Chondrocyte (in vitro differentiated cells): Measurements from ENCODE around the gene FREM3. TPM values are rescaled to one million over a fixed set of nuclear protein-coding genes. Genes with fewer than 3 reads are reported as not detected.

Experiments used
- DNase-seq: peaks from one replicate; pipeline ENCODE4 v3.0.0; 2021; ENCODE audit warnings: mixed read lengths, low spot score
- H3K27ac Mint-ChIP-seq: one replicate; pipeline ENCODE4 v1.8.0; 2021; ENCODE audit warnings: mild to moderate bottlenecking, moderate library complexity, mixed read lengths; ENCODE audit not compliant: unreplicated experiment
- H3K27me3 Mint-ChIP-seq: 2 replicates; pipeline ENCODE4 v1.8.0; 2021; ENCODE audit warnings: low read depth, mixed read lengths
- H3K36me3 Mint-ChIP-seq: 2 replicates; pipeline ENCODE4 v1.8.0; 2021; ENCODE audit warnings: low read depth, mixed read lengths
- H3K4me1 Mint-ChIP-seq: 2 replicates; pipeline ENCODE4 v1.8.0; 2021; ENCODE audit warnings: low read depth, mild to moderate bottlenecking, mixed read lengths
- H3K4me3 Mint-ChIP-seq: one replicate; pipeline ENCODE4 v1.8.0; 2021; ENCODE audit warnings: mild to moderate bottlenecking, moderate library complexity, mixed read lengths; ENCODE audit not compliant: unreplicated experiment
- H3K9me3 Mint-ChIP-seq: 2 replicates; pipeline ENCODE4 v1.8.0; 2021; ENCODE audit warnings: low read depth, mixed read lengths
- total RNA-seq: library from RNA; stranded (reverse); gene quantifications from 3 replicates; pipeline ENCODE4 v1.2.1, GENCODE V29; 2021
- TF ChIP-seq, protein P1 (sequence below): fragments of 200-600 bp; sonication (generic); IDR thresholded peaks from 2 replicates; pipeline ENCODE4 v1.5.0; 2021; ENCODE audit warnings: antibody characterized with exemption, mild to moderate bottlenecking, moderate library complexity

The FREM3 gene
- total RNA-seq, 1 donor from 2014 or later, result not detected

DNA sequence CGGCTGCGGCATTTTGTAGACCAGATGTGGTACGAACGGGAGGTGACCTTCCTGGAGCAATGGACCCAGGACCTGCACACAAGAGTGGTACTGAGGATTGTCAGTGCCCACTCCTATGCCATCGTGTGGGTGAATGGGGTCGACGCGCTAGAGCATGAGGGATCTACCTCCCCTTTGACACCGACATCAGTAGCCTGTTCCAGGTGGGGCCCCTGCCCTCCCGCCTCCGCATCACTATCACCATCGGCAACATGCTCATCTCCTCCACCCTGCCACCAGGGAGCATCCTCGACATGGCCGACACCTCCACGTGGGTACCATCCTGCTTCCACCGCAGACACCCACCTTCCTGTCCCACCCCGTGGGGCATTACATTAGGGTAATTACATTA is 140.7 kb downstream of the FREM3 start:
- Mint-ChIP-seq H3K36me3 (peaks cover 8% of the 10 kb centered on the region), H3K4me3 (no peak overlapping the region), H3K9me3 (peaks cover 4% of the 10 kb centered on the region), H3K27ac (no peak overlapping the region), H3K4me1 (no peaks in the 10 kb centered on the region), H3K27me3 (no peaks in the 10 kb centered on the region)
- TF ChIP-seq, protein P1, sequence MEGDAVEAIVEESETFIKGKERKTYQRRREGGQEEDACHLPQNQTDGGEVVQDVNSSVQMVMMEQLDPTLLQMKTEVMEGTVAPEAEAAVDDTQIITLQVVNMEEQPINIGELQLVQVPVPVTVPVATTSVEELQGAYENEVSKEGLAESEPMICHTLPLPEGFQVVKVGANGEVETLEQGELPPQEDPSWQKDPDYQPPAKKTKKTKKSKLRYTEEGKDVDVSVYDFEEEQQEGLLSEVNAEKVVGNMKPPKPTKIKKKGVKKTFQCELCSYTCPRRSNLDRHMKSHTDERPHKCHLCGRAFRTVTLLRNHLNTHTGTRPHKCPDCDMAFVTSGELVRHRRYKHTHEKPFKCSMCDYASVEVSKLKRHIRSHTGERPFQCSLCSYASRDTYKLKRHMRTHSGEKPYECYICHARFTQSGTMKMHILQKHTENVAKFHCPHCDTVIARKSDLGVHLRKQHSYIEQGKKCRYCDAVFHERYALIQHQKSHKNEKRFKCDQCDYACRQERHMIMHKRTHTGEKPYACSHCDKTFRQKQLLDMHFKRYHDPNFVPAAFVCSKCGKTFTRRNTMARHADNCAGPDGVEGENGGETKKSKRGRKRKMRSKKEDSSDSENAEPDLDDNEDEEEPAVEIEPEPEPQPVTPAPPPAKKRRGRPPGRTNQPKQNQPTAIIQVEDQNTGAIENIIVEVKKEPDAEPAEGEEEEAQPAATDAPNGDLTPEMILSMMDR, result no peak
- no peak for DNase-seq

GRCh38 chr4:143558823-143559756 is 141.4 kb downstream of the FREM3 start:
- no peaks in the 10 kb centered on the region for H3K4me1 Mint-ChIP-seq
- H3K4me3 Mint-ChIP-seq, result peak overlapping the region; percentile 31
- peak; percentile 87 for DNase-seq
- peaks cover 10% of the 10 kb centered on the region for H3K36me3 Mint-ChIP-seq
- TF ChIP-seq, protein P1, result peak; percentile 36
- H3K9me3 Mint-ChIP-seq, result peaks cover 4% of the 10 kb centered on the region
- H3K27me3 Mint-ChIP-seq, result no peaks in the 10 kb centered on the region
- no peak overlapping the region for H3K27ac Mint-ChIP-seq

- peaks cover 4% of the 10 kb centered on the region for H3K9me3 Mint-ChIP-seq
- DNase-seq, result no peak
- H3K4me1 Mint-ChIP-seq, result peaks cover 3% of the 10 kb centered on the region
- H3K36me3 Mint-ChIP-seq, result peaks cover 13% of the 10 kb centered on the region
- no peak overlapping the region for H3K27ac Mint-ChIP-seq
- no peaks in the 10 kb centered on the region for H3K27me3 Mint-ChIP-seq
- TF ChIP-seq, protein P1, result no peak
- no peak overlapping the region for H3K4me3 Mint-ChIP-seq
Measured at GRCh38 chr4:143558286-143558685, 142.2 kb downstream of the FREM3 start.

DNA sequence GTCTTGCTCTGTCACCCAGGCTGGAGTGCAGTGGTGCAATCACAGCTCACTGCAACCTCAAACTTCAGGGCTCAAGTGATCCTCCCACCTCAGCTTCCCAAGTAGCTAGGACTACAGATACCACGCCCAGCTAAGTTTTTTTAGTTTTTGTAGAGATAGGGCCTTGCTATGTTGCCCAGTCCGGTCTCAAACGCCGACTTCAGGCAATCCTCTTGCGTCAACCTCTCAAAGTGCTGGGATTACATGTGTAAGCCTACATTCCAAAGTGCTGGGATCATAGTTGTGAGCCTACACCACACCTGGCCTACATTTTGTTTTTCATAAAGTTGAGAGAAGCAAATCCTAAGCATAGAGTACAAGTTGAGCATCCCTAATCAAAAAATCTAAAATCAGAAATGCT is 144.8 kb downstream of the FREM3 start:
- Mint-ChIP-seq H3K4me3 (no peak overlapping the region), H3K36me3 (peaks cover 30% of the 10 kb centered on the region), H3K4me1 (peaks cover 3% of the 10 kb centered on the region), H3K27ac (no peak overlapping the region), H3K27me3 (no peaks in the 10 kb centered on the region), H3K9me3 (no peaks in the 10 kb centered on the region)
- DNase-seq, result no peak
- TF ChIP-seq, protein P1, result no peak

GRCh38 chr4:143554728-143555597 is 145.5 kb downstream of the FREM3 start:
- TF ChIP-seq, protein P1, result no peak
- peaks cover 35% of the 10 kb centered on the region for H3K36me3 Mint-ChIP-seq
- peaks cover 3% of the 10 kb centered on the region for H3K4me1 Mint-ChIP-seq
- no peaks in the 10 kb centered on the region for H3K9me3 Mint-ChIP-seq
- H3K27me3 Mint-ChIP-seq, result no peaks in the 10 kb centered on the region
- H3K27ac Mint-ChIP-seq, result no peak overlapping the region
- no peak for DNase-seq
- H3K4me3 Mint-ChIP-seq, result no peak overlapping the region
